Muscle of leg (tissue), 16 donors: ENCODE data around the gene CUBN. TPM values are rescaled to one million over a fixed set of nuclear protein-coding genes. Genes with fewer than 3 reads are reported as not detected.

Experiments
- DNase-seq: peaks from one replicate; pipeline ENCODE4 v3.0.0; 2013
- H3K27ac ChIP-seq: one replicate; pipeline ENCODE4 v1.5.1; 2013; ENCODE audit warnings: mild to moderate bottlenecking, low read length, control low read depth
- H3K27me3 ChIP-seq: one replicate; pipeline ENCODE4 v1.6.1; 2013; ENCODE audit warnings: low read length; ENCODE audit not compliant: control insufficient read depth, insufficient read depth
- H3K36me3 ChIP-seq: one replicate; pipeline ENCODE4 v1.6.1; 2013; ENCODE audit warnings: low read length; ENCODE audit not compliant: control insufficient read depth, insufficient read depth
- H3K4me1 ChIP-seq: one replicate; pipeline ENCODE4 v1.6.1; 2013; ENCODE audit warnings: low read length; ENCODE audit not compliant: control insufficient read depth, insufficient read depth
- H3K4me3 ChIP-seq: one replicate; pipeline ENCODE4 v1.5.1; 2013; ENCODE audit warnings: low read length, control low read depth
- H3K9me3 ChIP-seq: replicated peaks from 2 replicates; pipeline ENCODE4 v1.6.1; 2013; ENCODE audit warnings: low read depth, low read length; ENCODE audit not compliant: control insufficient read depth
- WGBS: methylation state at CpG from one replicate; pipeline ENCODE4 v1.1.5; 2013; ENCODE audit warnings: missing lambda C conversion rate; ENCODE audit not compliant: insufficient coverage; 5-methylcytosine and 5-hydroxymethylcytosine counted together
- long read RNA-seq, 11 donors: transcript quantifications; one replicate each; lab custom pipeline, GENCODE V29; 2026
- polyA plus RNA-seq, 8 donors: library from polyadenylated mRNA; unstranded; fragments of 120-200 nt; gene quantifications; one replicate each; pipeline versions ENCODE4 v1.2.1 to v1.2.3, GENCODE V29; 2013; ENCODE audit warnings: inconsistent platforms in 1 of 8, low replicate concordance in 1 of 8; ENCODE audit not compliant: insufficient read length in 8 of 8, insufficient read depth in 1 of 8
- total RNA-seq: library from RNA; stranded (reverse); fragments of 120-200 nt; gene quantifications from one replicate; pipeline ENCODE4 v1.2.4, GENCODE V29; 2013

CUBN gene
- total RNA-seq = 2.0 TPM
- polyA plus RNA-seq = 1 to 10 TPM; 1.4 to 5.0 (median 2.1) TPM
- long read RNA-seq, donor 1 = 0 reads
- long read RNA-seq, donor 2 = 0 reads
- long read RNA-seq, donor 3 = 0 reads
- long read RNA-seq, donor 4 = 0 reads
- long read RNA-seq, donor 5 = 0 reads
- long read RNA-seq, donor 6 = 0 reads
- long read RNA-seq, donor 7 = 0 reads
- long read RNA-seq, donor 8 = 0 reads
- long read RNA-seq, donor 9 = 0 reads
- long read RNA-seq, donor 10 = 0 reads
- long read RNA-seq, donor 11 = 0 reads

DNA sequence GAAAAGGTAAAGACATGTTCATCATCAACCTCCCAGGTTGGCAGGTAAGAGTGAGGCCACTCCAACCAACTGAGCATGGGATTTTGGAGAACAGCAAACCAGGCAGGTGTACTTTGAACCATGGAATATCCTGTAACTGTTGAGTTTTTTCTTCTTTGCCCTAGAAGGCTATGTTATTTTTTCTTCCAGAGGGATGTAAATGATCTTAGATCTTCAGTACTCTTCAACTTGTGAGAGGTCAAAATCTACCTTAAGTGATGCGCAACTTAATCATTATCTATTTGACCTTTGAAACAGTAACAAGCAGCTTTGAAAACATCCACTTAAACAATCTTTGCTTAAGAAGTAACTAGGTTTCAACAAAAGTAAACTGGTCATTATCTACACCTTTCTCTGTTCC lies at the start of gene CUBN:
Gene CUBN (minus strand): TSS at position 71 of the 400 bp plus-strand sequence. CDS start 46 bp downstream, at position 25.
- no peak within 1 kb of the TSS for H3K27ac ChIP-seq
- no peak for DNase-seq
- H3K4me1 ChIP-seq = no peaks in the 10 kb centered on the region
- WGBS = 88% methylated on average over 1 of the region's 1 CpG
- no peaks in the 10 kb centered on the region for H3K36me3 ChIP-seq
- no peaks in the 10 kb centered on the region for H3K9me3 ChIP-seq
- H3K27me3 ChIP-seq = no peaks in the 10 kb centered on the region
- H3K4me3 ChIP-seq = no peak within 1 kb of the TSS

DNA sequence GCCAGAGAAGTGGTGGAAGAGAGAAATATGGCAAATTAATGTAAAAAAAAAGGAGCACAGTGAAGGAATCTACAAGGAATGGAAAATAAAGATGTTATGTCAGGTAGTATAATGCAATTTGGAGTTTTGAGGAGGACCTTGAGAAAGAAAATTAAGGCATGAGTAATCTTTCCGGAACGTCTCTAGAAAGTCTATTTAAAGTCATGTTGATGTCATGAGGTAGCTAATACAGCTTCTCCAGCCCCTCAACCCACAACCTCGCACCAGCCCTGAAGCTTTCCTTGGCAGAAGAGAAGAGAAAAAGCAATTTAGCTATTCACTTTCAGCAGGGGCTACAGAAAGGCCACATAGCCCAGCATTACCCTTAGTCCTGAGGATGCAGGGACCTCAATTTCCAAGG lies 49.4 kb upstream of the CUBN start:
- Histone ChIP-seq H3K27ac (no peak overlapping the region), H3K36me3 (no peaks in the 10 kb centered on the region), H3K4me1 (no peaks in the 10 kb centered on the region), H3K27me3 (no peaks in the 10 kb centered on the region), H3K9me3 (no peaks in the 10 kb centered on the region), H3K4me3 (no peak overlapping the region)
- no CpG with 5 or more reads among the region's 3 CpGs for WGBS
- no peak for DNase-seq

DNA sequence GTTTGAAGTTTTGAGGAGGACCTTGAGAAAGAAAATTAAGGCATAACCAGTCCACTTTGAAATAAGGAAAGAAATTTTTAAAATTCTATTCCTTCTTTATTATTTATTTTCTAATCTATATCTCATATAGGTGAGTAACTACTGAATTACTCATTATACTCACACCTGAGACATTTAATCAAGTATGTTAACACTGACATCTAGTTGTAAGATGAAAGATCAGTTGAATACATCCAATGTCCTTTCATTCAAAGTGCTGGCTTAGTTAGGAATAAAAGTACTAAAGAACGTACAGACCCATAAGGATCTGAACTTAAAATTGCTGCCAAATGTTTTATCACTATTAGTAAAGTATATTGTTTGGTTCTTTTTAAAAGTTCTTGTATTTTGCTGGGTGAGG lies 48.4 kb upstream of the CUBN start:
- Histone ChIP-seq H3K36me3 (no peaks in the 10 kb centered on the region), H3K4me3 (no peak overlapping the region), H3K9me3 (no peaks in the 10 kb centered on the region), H3K27ac (no peak overlapping the region), H3K4me1 (no peaks in the 10 kb centered on the region), H3K27me3 (no peaks in the 10 kb centered on the region)
- no CpG with 5 or more reads among the region's 1 CpG for WGBS
- no peak for DNase-seq

DNA sequence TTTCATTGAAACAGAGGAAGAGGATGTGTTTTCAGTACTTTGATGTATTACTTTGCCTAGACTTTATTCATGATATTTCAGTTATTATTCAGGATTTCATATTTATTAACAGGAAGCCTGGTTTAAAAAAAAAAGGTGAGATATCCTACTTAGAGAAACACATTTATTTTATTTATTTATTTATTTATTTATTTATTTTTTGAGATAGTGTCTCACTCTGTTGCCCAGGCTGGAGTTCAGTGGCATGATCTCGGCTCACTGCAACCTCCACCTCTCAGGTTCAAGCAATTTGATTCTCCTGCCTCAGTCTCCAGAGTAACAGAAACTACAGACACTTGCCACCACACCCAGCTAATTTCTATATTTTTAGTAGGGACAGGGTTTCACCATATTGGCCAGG lies 47.4 kb upstream of the CUBN start:
- no CpG with 5 or more reads among the region's 1 CpG for WGBS
- Histone ChIP-seq H3K4me3 (no peak overlapping the region), H3K27ac (no peak overlapping the region), H3K27me3 (no peaks in the 10 kb centered on the region), H3K9me3 (no peaks in the 10 kb centered on the region), H3K36me3 (no peaks in the 10 kb centered on the region), H3K4me1 (no peaks in the 10 kb centered on the region)
- no peak for DNase-seq

DNA sequence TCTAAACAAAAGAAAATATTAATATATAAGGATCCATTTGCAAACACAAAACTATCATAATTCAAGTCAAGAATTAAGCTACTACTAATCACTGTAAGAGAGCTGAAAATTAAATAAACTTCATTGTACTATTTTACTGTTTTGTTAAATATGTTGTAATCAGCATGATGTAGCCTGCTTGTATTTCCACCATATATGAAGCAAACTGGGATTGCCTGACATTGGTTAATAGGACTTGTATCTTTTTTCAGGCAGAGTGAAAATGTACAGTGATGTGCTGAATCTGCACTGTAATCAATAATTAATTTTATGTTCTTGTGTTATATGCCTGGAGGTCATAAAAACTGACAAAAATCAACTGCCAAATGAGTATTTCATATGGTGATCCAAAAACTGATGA lies 46.5 kb upstream of the CUBN start:
- no peak overlapping the region for H3K4me3 ChIP-seq
- no peak overlapping the region for H3K27ac ChIP-seq
- H3K36me3 ChIP-seq = no peaks in the 10 kb centered on the region
- H3K9me3 ChIP-seq = no peaks in the 10 kb centered on the region
- no peaks in the 10 kb centered on the region for H3K27me3 ChIP-seq
- peaks cover 2% of the 10 kb centered on the region for H3K4me1 ChIP-seq
- no peak for DNase-seq

DNA sequence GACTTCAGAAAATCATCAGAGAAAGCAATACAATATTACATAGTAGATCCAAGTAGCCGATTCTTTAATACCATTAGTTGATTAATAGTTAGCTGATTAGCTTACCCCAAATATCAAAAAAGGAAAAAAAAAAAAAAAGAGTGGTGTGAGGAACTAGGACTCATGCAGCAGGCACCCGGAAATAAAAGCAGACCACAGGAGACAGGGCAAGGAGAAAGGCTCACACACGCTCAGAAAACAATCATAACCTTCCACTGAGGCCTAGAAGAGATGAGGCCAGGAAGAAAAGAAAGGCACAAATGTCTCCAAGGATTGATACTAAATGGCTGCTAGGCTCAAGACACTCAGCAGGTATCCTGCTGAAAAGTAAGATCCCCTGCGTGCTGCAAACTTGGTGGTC lies 45.9 kb upstream of the CUBN start:
- H3K27ac ChIP-seq = no peak overlapping the region
- no peaks in the 10 kb centered on the region for H3K27me3 ChIP-seq
- H3K4me1 ChIP-seq = peaks cover 3% of the 10 kb centered on the region
- 70% methylated on average over 3 of the region's 4 CpGs for WGBS
- H3K36me3 ChIP-seq = no peaks in the 10 kb centered on the region
- no peak overlapping the region for H3K4me3 ChIP-seq
- no peak for DNase-seq
- H3K9me3 ChIP-seq = no peaks in the 10 kb centered on the region

DNA sequence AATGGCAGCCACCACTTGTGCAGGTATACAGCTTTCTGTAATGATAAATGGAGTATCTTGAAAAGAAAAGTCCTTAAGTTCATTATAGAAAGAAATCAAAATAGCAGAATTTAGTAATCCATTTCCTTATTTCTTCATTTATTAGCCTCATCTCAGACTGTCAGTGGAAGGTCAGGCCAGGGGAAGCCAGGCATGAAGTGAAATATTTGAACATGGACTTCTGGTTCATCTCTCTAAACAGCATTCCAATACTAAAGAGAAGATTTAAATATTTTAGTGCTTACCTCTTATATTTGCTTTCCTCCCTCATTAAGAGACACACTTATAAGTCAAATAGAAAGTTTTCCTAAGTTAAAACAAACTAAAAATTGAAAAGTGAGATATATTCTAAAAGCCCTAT lies 45.0 kb upstream of the CUBN start:
- peaks cover 3% of the 10 kb centered on the region for H3K4me1 ChIP-seq
- no peak for DNase-seq
- no peaks in the 10 kb centered on the region for H3K36me3 ChIP-seq
- no peak overlapping the region for H3K27ac ChIP-seq
- H3K9me3 ChIP-seq = no peaks in the 10 kb centered on the region
- H3K27me3 ChIP-seq = no peaks in the 10 kb centered on the region
- H3K4me3 ChIP-seq = no peak overlapping the region

DNA sequence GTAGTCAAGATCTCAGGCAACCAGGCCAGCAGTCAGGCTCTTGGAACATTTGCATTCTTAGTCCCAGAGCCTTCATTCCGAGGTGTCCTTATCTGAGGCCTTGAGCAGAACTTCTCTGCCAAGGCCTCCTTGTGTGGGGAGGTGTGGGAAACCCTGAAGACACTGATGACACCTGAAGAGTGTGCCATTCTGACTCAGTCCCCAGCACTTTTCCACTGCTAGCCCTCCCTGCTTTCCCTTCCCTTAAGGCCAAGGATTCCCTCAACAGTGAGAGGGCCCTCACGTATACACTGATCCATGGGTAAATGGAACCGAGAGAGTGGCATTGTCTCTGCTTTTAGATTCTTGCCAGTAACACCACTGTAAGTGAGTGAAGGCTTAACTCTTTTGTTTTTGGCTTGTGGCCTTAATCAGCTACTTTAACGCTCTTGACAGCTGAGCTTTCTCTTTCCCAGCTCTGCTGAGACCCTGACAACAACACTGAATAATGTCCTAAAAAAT lies 41.6 kb upstream of the CUBN start:
- Histone ChIP-seq H3K36me3 (no peaks in the 10 kb centered on the region), H3K27ac (no peak overlapping the region), H3K4me1 (peaks cover 3% of the 10 kb centered on the region), H3K27me3 (no peaks in the 10 kb centered on the region), H3K9me3 (no peaks in the 10 kb centered on the region), H3K4me3 (no peak overlapping the region)
- DNase-seq = no peak
- 92% methylated on average over 2 of the region's 4 CpGs for WGBS

DNA sequence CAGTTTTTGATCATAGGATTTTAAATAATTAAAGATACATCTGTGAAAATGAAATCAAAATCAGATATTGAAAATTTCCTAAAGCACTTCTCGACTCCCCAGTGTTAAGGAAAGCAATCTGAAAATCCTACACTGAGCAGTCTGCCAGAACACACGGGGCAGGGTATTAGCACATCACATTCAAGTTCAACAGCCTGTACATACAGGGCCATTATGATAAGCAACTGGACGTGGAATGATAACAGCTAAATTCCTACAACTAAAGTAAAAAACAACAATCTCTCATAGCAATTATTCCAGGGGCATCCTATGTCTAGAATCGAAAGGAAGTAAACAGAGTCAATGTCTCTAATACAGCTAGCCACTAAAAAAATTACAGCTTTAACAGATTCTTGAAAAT lies 40.2 kb upstream of the CUBN start:
- WGBS = no CpG with 5 or more reads among the region's 4 CpGs
- Histone ChIP-seq H3K4me1 (peaks cover 3% of the 10 kb centered on the region), H3K9me3 (no peaks in the 10 kb centered on the region), H3K27ac (no peak overlapping the region), H3K36me3 (no peaks in the 10 kb centered on the region), H3K4me3 (no peak overlapping the region), H3K27me3 (no peaks in the 10 kb centered on the region)
- DNase-seq = no peak

DNA sequence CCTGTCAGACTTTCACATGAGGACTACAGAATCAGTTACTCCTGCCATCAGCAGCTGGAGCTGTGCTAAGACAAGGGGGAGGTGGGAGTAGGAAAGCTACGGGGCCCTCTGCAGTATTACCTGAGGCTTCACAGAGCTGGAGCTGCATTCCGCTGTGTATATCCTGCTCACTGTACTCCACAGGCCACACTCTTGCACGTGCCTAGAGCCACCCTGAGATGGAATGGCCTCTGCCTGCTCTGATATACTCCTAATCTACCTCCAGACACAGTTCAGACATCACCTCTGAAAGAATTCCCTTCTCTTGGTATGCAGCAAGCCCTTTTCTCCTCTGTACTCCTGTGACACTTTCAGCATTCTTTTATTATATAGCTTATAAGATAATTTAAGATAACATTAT lies 37.1 kb upstream of the CUBN start:
- Histone ChIP-seq H3K36me3 (no peaks in the 10 kb centered on the region), H3K9me3 (no peaks in the 10 kb centered on the region), H3K4me3 (no peak overlapping the region), H3K27me3 (no peaks in the 10 kb centered on the region), H3K4me1 (peaks cover 3% of the 10 kb centered on the region), H3K27ac (no peak overlapping the region)
- 58% methylated on average over 2 of the region's 3 CpGs for WGBS
- no peak for DNase-seq

DNA sequence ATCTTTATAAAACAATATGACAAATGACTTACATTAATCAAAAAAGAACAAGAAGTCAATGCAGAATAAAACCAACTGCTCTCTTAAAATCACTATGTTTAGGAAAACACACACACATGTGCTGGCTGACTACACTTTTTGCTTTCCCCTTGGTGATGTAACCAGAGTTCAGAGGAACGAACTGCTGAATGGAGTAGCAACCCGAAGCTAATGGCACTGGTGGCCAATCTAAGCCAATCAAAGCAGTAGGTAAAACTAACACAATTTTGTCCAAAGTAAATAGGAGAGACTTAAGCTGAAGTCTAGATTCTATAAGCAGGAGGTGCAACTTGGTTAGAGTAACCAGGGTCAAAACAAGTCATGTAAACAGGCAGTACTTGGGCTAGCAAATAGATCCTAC lies 33.2 kb upstream of the CUBN start:
- DNase-seq = no peak
- Histone ChIP-seq H3K9me3 (no peaks in the 10 kb centered on the region), H3K27ac (no peak overlapping the region), H3K27me3 (no peaks in the 10 kb centered on the region), H3K36me3 (no peaks in the 10 kb centered on the region), H3K4me1 (no peaks in the 10 kb centered on the region), H3K4me3 (no peak overlapping the region)
- WGBS = 75% methylated on average over 2 of the region's 2 CpGs
